ENCODE results near the gene CA5A. TPM values are rescaled to one million over a fixed set of nuclear protein-coding genes. Genes with fewer than 3 reads are reported as not detected.

The CA5A gene
- polyA plus RNA-seq, 2 of the 4 experiments (the other 2 are of a cell fraction), result not detected

- TF ChIP-seq ELK1 (IDR thresholded peaks at IDR 0.05; ENCODE audit: low read depth, low read length), result no peak
- TF ChIP-seq CHD4 (IDR thresholded peaks at IDR 0.05; ENCODE audit: borderline replicate concordance), result no peak
- no peak for TF ChIP-seq HOXB13 (CRISPR knock-in tag; IDR thresholded peaks at IDR 0.05; ENCODE audit: low read depth)
- no peak for TF ChIP-seq ESRRA (IDR thresholded peaks at IDR 0.05; ENCODE audit: borderline replicate concordance, low read length)
- no peak for TF ChIP-seq EP300 (IDR thresholded peaks at IDR 0.05)
- TF ChIP-seq RAD21 (conservative IDR thresholded peaks at IDR 0.05 in 1 of 2, IDR thresholded peaks at IDR 0.05 in 1 of 2), result no peak
- TF ChIP-seq NPAS2 (CRISPR knock-in tag; IDR thresholded peaks at IDR 0.05; ENCODE audit: borderline replicate concordance), result no peak
- TF ChIP-seq HOXB5 (CRISPR knock-in tag; IDR thresholded peaks at IDR 0.05), result peak; percentile 25; the same call in 1 of the 2 replicates
- no peak for TF ChIP-seq ATOH8 (CRISPR knock-in tag; IDR thresholded peaks at IDR 0.05; ENCODE audit: low read depth)
- TF ChIP-seq MAX (IDR thresholded peaks at IDR 0.05), result no peak
- TF ChIP-seq BCL3 (IDR thresholded peaks at IDR 0.05), result no peak
- TF ChIP-seq EHMT2 (IDR thresholded peaks at IDR 0.05; ENCODE audit: low read depth), result no peak
- TF ChIP-seq GATA3 (IDR thresholded peaks at IDR 0.05; ENCODE audit: borderline replicate concordance), result peak; percentile 56; the same call in 1 of the 2 replicates
- TF ChIP-seq CBX8 (IDR thresholded peaks at IDR 0.05), result no peak
- no peak for TF ChIP-seq ZC3H11A (IDR thresholded peaks at IDR 0.05)
- no peak for TF ChIP-seq USF2 (IDR thresholded peaks at IDR 0.05)
- no peak for TF ChIP-seq SMC3 (IDR thresholded peaks at IDR 0.05)
- TF ChIP-seq HDAC2 (IDR thresholded peaks at IDR 0.05), result no peak
- TF ChIP-seq TFCP2L1 (CRISPR knock-in tag; IDR thresholded peaks at IDR 0.05), result no peak
- no peak for TF ChIP-seq MAFK (IDR thresholded peaks at IDR 0.05; ENCODE audit: partially characterized antibody)
- TF ChIP-seq ZNF302 (CRISPR knock-in tag; IDR thresholded peaks at IDR 0.05), result no peak
- no peak for TF ChIP-seq RFX5 (IDR thresholded peaks at IDR 0.05)
- TF ChIP-seq JUN (IDR thresholded peaks at IDR 0.05), result peak in 1 of 2 experiments; percentile 65; a peak in 2 of 5 replicates
- TF ChIP-seq KDM5A (IDR thresholded peaks at IDR 0.05), result no peak
- 0 out of 2 replicates have a peak, but pooled peaks have one; percentile 67 for TF ChIP-seq HOXA7 (CRISPR knock-in tag; IDR thresholded peaks at IDR 0.05)
- TF ChIP-seq EHF (CRISPR knock-in tag; IDR thresholded peaks at IDR 0.05), result no peak
These were observed 79.5 kb downstream of the CA5A start (continued) for GRCh38 chr16:87856791-87857228.

Measured in A549 (cell line).